Keratinocyte (primary cell): ENCODE results near the gene TPGS2. TPM values are rescaled to one million over a fixed set of nuclear protein-coding genes. Genes with fewer than 3 reads are reported as not detected.

ENCODE experiments used
- DNase-seq: peaks from one replicate; pipeline ENCODE4 v3.0.0-alpha.2; 2011; ENCODE audit warnings: low read depth, missing footprints, low spot score
- FAIRE-seq: peaks from 2 replicates; lab custom pipeline; 2011; peaks lifted over from hg19 to GRCh38; lab: Jason Lieb, UNC
- H2AFZ ChIP-seq: 2 replicates; pipeline ENCODE4 v1.6.0; 2012; ENCODE audit warnings: low read length, control low read depth, inconsistent platforms; ENCODE audit not compliant: control insufficient read depth
- H3K27ac ChIP-seq: 2 replicates; pipeline ENCODE4 v1.5.1; 2011; ENCODE audit warnings: low read length; ENCODE audit not compliant: control insufficient read depth, insufficient read depth
- H3K27me3 ChIP-seq: 3 replicates; pipeline ENCODE4 v1.6.0; 2011; ENCODE audit warnings: low read length; ENCODE audit not compliant: control insufficient read depth, insufficient read depth; ENCODE audit errors: extremely low read depth
- H3K36me3 ChIP-seq, 2 experiments: 2 replicates in 1 of 2; 3 replicates in 1 of 2; pipeline ENCODE4 v1.5.1; 2011; ENCODE audit warnings: low read length in 2 of 2, mild to moderate bottlenecking in 1 of 2; ENCODE audit not compliant: control insufficient read depth in 2 of 2, insufficient read depth in 2 of 2; ENCODE audit errors: extremely low read depth in 1 of 2
- H3K4me1 ChIP-seq: 3 replicates; pipeline ENCODE4 v1.5.1; 2011; ENCODE audit warnings: low read length; ENCODE audit not compliant: control insufficient read depth, insufficient read depth; ENCODE audit errors: extremely low read depth
- H3K4me2 ChIP-seq: 3 replicates; pipeline ENCODE4 v1.6.0; 2011; ENCODE audit warnings: low read depth, low read length; ENCODE audit not compliant: control insufficient read depth, insufficient read depth; ENCODE audit errors: extremely low read depth
- H3K4me3 ChIP-seq, 3 experiments: fragments of 200-600 bp in 1 of 3; sonication (generic) in 1 of 3; 2 replicates in 2 of 3; 3 replicates in 1 of 3; pipeline ENCODE4 v1.5.1; 2011 to 2016; ENCODE audit warnings: low read length in 3 of 3, mild to moderate bottlenecking in 3 of 3, control low read depth in 2 of 3, inconsistent platforms in 1 of 3, low read depth in 1 of 3, mixed read lengths in 1 of 3, mixed run types in 1 of 3, moderate library complexity in 1 of 3; ENCODE audit not compliant: control insufficient read depth in 2 of 3, insufficient read depth in 2 of 3; ENCODE audit errors: extremely low read depth in 1 of 3
- H3K79me2 ChIP-seq: 2 replicates; pipeline ENCODE4 v1.6.0; 2012; ENCODE audit warnings: low read length; ENCODE audit not compliant: control insufficient read depth, insufficient read depth
- H3K9ac ChIP-seq: 3 replicates; pipeline ENCODE4 v1.6.0; 2011; ENCODE audit warnings: low read length; ENCODE audit not compliant: control insufficient read depth, insufficient read depth; ENCODE audit errors: extremely low read depth
- H3K9me1 ChIP-seq: 3 replicates; pipeline ENCODE4 v1.6.0; 2011; ENCODE audit warnings: low read length; ENCODE audit not compliant: control insufficient read depth, insufficient read depth; ENCODE audit errors: extremely low read depth
- H3K9me3 ChIP-seq: 2 replicates; pipeline ENCODE4 v1.5.1; 2012; ENCODE audit warnings: low read depth, low read length; ENCODE audit not compliant: control insufficient read depth
- H4K20me1 ChIP-seq: 3 replicates; pipeline ENCODE4 v1.6.0; 2011; ENCODE audit warnings: low read length; ENCODE audit not compliant: control insufficient read depth, insufficient read depth; ENCODE audit errors: extremely low read depth
- EZH2 ChIP-seq: IDR thresholded peaks from one replicate; pipeline ENCODE4 v1.6.1; 2012; ENCODE audit warnings: inconsistent platforms, mild to moderate bottlenecking, low read length, moderate library complexity
- dilution Hi-C: fragments of 300-500 bp; cut with MboI; formaldehyde crosslinking; loops from one replicate; pipeline ENCODE4 v1.7.0; 2020; ENCODE audit warnings: low sequenced_read_pairs; ENCODE audit not compliant: extremely low pct_ligation_motif_present
- polyA plus RNA-seq, 5 experiments: library from polyadenylated mRNA; depleted of rRNA in 3 of 5; stranded (reverse) in 3 of 5; stranded (forward) in 1 of 5; unstranded in 1 of 5; fragments of >200 nt; gene quantifications; 1 replicate in 1 of 5; 2 replicates in 3 of 5; 3 replicates in 1 of 5; pipeline versions ENCODE4 v1.2.1 to v1.2.3, GENCODE V29; 2011 to 2012; ENCODE audit warnings: missing spikeins in 2 of 5, low read depth in 1 of 5, low replicate concordance in 1 of 5
- TF ChIP-seq, protein P1 (sequence below), 3 experiments: IDR thresholded peaks in 1 of 3; conservative IDR thresholded peaks in 1 of 3; optimal IDR thresholded peaks in 1 of 3; 2 replicates in 2 of 3; 3 replicates in 1 of 3; pipeline versions ENCODE3 to v1.5.1; 2011; ENCODE audit warnings: low read length in 3 of 3, mild to moderate bottlenecking in 3 of 3, moderate library complexity in 2 of 3, control low read depth in 1 of 3, inconsistent platforms in 1 of 3; ENCODE audit not compliant: insufficient read depth in 2 of 3; ENCODE audit errors: extremely low read depth in 1 of 3

Gene TPGS2
- polyA plus RNA-seq, 1 donor (not counting 4 experiments of a cell fraction or from before 2014, with no cell fraction given) = 254 TPM

DNA sequence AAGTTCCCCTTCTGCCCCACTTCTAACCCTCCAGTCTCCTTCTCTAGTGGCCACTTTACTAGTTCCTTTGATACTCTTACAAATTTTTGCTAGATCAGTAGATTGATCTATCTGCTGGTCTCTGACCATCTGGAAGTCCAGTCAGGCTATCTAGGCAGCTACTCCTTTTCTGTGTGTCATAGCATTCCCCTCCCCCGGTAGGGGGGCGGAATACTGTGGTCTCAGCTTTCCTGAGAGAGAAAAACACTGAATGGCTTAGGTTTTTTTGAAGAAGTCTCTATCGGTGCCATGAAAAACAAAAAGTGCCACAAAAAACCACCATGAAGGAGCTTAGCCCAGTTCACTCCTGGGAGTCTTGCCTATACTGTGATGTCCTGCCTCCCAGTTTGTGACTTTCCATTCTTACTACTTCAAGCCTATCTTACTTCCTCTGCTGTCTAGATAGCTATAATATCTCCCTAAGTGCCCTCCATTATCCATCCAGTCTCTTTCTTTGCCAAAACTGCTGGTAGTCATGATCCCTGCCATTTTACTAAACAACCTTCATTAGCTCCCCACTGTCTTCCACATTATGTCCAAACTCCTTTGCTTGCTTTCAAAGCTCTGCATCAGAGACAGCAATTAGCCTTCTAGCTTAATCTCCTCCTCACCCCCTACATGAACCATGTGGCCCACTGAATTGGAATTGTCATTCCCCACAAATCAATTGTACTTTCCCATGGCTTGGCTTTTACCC lies 29.9 kb downstream of the TPGS2 start:
- Histone ChIP-seq H3K4me2 (no peak overlapping the region), H3K9me1 (no peaks in the 10 kb centered on the region), H3K27ac (no peak overlapping the region), H3K9me3 (no peaks in the 10 kb centered on the region), H3K36me3 (peaks cover 19 to 28% of the 10 kb centered on the region in 2 experiments), H3K27me3 (no peaks in the 10 kb centered on the region), H3K4me1 (no peaks in the 10 kb centered on the region), H3K4me3 (no peak overlapping the region), H4K20me1 (no peaks in the 10 kb centered on the region), H3K9ac (no peak overlapping the region), H3K79me2 (no peaks in the 10 kb centered on the region), H2AFZ (no peak overlapping the region)
- DNase-seq = no peak
- TF ChIP-seq EZH2 = no peak
- TF ChIP-seq, protein P1, sequence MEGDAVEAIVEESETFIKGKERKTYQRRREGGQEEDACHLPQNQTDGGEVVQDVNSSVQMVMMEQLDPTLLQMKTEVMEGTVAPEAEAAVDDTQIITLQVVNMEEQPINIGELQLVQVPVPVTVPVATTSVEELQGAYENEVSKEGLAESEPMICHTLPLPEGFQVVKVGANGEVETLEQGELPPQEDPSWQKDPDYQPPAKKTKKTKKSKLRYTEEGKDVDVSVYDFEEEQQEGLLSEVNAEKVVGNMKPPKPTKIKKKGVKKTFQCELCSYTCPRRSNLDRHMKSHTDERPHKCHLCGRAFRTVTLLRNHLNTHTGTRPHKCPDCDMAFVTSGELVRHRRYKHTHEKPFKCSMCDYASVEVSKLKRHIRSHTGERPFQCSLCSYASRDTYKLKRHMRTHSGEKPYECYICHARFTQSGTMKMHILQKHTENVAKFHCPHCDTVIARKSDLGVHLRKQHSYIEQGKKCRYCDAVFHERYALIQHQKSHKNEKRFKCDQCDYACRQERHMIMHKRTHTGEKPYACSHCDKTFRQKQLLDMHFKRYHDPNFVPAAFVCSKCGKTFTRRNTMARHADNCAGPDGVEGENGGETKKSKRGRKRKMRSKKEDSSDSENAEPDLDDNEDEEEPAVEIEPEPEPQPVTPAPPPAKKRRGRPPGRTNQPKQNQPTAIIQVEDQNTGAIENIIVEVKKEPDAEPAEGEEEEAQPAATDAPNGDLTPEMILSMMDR (optimal IDR thresholded peaks at IDR 0.05 in 1 of 3, IDR thresholded peaks at IDR 0.05 in 1 of 3, conservative IDR thresholded peaks at IDR 0.05 in 1 of 3; ENCODE audit: extremely low read depth in 1 of 3, insufficient read depth in 2 of 3, low read length in 3 of 3) = no peak
- dilution Hi-C loops = no loop called here
- no peak for FAIRE-seq

DNA sequence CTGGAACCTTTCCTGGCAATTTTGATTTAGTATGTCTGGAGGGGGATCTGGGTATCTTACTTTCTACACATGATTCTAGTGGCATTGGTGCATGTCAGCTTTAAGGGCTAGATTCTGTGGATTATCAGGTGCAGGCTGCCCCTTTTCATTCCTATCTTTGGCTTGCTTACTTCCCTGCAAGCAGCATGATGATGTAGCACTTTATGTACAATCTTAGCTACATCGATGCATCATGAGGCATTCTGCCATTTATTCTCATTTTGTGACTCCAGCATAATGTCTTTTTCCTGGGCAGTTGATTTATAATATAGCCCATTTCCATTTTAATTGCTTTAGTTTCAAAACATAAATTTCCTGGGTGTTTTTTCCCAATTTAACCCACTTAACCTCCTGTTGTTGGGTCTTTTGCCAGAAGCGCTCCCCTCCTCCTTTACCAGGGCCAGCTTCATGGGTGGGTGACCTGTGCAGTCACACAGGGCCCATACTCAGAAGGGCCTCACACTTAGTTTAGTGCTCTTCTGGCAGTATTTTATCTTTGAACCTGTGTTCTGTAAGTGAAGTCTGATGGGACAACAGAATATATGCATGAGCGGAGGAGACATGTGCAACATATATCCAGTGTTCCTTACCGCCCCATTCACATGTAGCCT lies 36.0 kb downstream of the TPGS2 start:
- FAIRE-seq = no peak
- dilution Hi-C loops = no loop called here

More for the DNA sequence above, 36.0 kb downstream of the TPGS2 start:
- H3K36me3 ChIP-seq = peaks cover 6 to 17% of the 10 kb centered on the region in 2 experiments
- H3K4me1 ChIP-seq = no peaks in the 10 kb centered on the region
- H2AFZ ChIP-seq = no peak overlapping the region
- no peak overlapping the region for H3K4me2 ChIP-seq
- no peak overlapping the region for H3K9ac ChIP-seq
- TF ChIP-seq EZH2 = no peak
- TF ChIP-seq, protein P1 (optimal IDR thresholded peaks at IDR 0.05 in 1 of 3, IDR thresholded peaks at IDR 0.05 in 1 of 3, conservative IDR thresholded peaks at IDR 0.05 in 1 of 3; ENCODE audit: extremely low read depth in 1 of 3, insufficient read depth in 2 of 3, low read length in 3 of 3) = no peak
- no peak overlapping the region for H3K27ac ChIP-seq
- no peaks in the 10 kb centered on the region for H3K9me3 ChIP-seq
- no peaks in the 10 kb centered on the region for H4K20me1 ChIP-seq
- H3K79me2 ChIP-seq = no peaks in the 10 kb centered on the region
- no peak overlapping the region for H3K4me3 ChIP-seq
- no peaks in the 10 kb centered on the region for H3K9me1 ChIP-seq
- no peak for DNase-seq
- no peaks in the 10 kb centered on the region for H3K27me3 ChIP-seq
